Body of pancreas (tissue), 4 donors: ENCODE data around the gene ERCC1. TPM values are rescaled to one million over a fixed set of nuclear protein-coding genes. Genes with fewer than 3 reads are reported as not detected.

Experiments
- ATAC-seq: fragments of 150-250 bp; one replicate; pipeline ENCODE4 v1.9.1; 2016
- DNase-seq, 4 donors: peaks; one replicate each; pipeline ENCODE4 v3.0.0-alpha.2; 2019
- H3K27ac ChIP-seq, 4 donors: fragments of 200-600 bp; sonication (generic); 1 replicate in 3 of 4; 2 replicates in 1 of 4; pipeline versions ENCODE4 v1.5.1 to v1.6.1; 2016 to 2019; ENCODE audit warnings: mild to moderate bottlenecking in 1 of 4, mixed read lengths in 1 of 4, moderate library complexity in 1 of 4
- H3K27me3 ChIP-seq, 2 donors: fragments of 200-600 bp; sonication (generic); one replicate each; pipeline ENCODE4 v1.6.0; 2016; ENCODE audit warnings: mild to moderate bottlenecking in 1 of 2
- H3K36me3 ChIP-seq, 2 donors: fragments of 200-600 bp; sonication (generic); replicated peaks in 1 of 2; 2 replicates each; pipeline ENCODE4 v1.5.1; 2016; ENCODE audit warnings: low read depth in 2 of 2; ENCODE audit not compliant: insufficient read depth in 1 of 2
- H3K4me1 ChIP-seq: fragments of 200-600 bp; sonication (generic); one replicate; pipeline ENCODE4 v1.6.0; 2016
- H3K4me3 ChIP-seq, 2 donors: fragments of 200-600 bp; sonication (generic); 1 replicate in 1 of 2; 2 replicates in 1 of 2; pipeline ENCODE4 v1.5.1; 2016 to 2019
- H3K9me3 ChIP-seq, 3 donors: fragments of 200-600 bp; sonication (generic); 1 replicate in 2 of 3; 2 replicates in 1 of 3; pipeline ENCODE4 v1.5.1; 2016
- POLR2A ChIP-seq, 3 donors: fragments of 450-650 bp; IDR thresholded peaks; one replicate each; pipeline ENCODE4 v1.6.1; 2016; ENCODE audit warnings: antibody characterized with exemption in 3 of 3, mild to moderate bottlenecking in 2 of 3
- WGBS, 2 donors: methylation state at CpG; one replicate each; pipeline ENCODE4 v1.1.5; 2017; 5-methylcytosine and 5-hydroxymethylcytosine counted together
- intact Hi-C: fragments of 100-400 bp; cut with DNase I; formaldehyde crosslinking; loops from one replicate; pipeline ENCODE4 v1.15.1; 2023
- total RNA-seq, 2 donors: library from RNA; depleted of rRNA; stranded (reverse); fragments of >200 nt; gene quantifications; one replicate each; pipeline ENCODE4 v1.1.0, GENCODE V29; 2016
- TF ChIP-seq, protein P1 (sequence below), 7 experiments: fragments of 450-650 bp in 4 of 7; fragments of 200-600 bp in 3 of 7; sonication (generic) in 3 of 7; IDR thresholded peaks; one replicate each; pipeline ENCODE4 v1.5.1; 2016 to 2019; ENCODE audit warnings: antibody characterized with exemption in 7 of 7

Gene ERCC1
- total RNA-seq, 2 donors from 2014 or later, result 91.3 to 97.9 TPM

GRCh38 chr19:45428384-45429231 is 4.9 kb upstream of the ERCC1 start:
- Histone ChIP-seq H3K27me3 (no peaks in the 10 kb centered on the region), H3K4me1 (peaks cover 28% of the 10 kb centered on the region), H3K9me3 (no peaks in the 10 kb centered on the region), H3K36me3 (no peaks in the 10 kb centered on the region), H3K27ac (peak overlapping the region in 2 of 4 donors; percentile 3 to 44), H3K4me3 (peak overlapping the region; percentile 22 to 61)
- TF ChIP-seq POLR2A (IDR thresholded peaks at IDR 0.05), result no peak
- TF ChIP-seq, protein P1, sequence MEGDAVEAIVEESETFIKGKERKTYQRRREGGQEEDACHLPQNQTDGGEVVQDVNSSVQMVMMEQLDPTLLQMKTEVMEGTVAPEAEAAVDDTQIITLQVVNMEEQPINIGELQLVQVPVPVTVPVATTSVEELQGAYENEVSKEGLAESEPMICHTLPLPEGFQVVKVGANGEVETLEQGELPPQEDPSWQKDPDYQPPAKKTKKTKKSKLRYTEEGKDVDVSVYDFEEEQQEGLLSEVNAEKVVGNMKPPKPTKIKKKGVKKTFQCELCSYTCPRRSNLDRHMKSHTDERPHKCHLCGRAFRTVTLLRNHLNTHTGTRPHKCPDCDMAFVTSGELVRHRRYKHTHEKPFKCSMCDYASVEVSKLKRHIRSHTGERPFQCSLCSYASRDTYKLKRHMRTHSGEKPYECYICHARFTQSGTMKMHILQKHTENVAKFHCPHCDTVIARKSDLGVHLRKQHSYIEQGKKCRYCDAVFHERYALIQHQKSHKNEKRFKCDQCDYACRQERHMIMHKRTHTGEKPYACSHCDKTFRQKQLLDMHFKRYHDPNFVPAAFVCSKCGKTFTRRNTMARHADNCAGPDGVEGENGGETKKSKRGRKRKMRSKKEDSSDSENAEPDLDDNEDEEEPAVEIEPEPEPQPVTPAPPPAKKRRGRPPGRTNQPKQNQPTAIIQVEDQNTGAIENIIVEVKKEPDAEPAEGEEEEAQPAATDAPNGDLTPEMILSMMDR (IDR thresholded peaks at IDR 0.05), result peak in 5 of 7 experiments; percentile 16 to 37 (median 26)
- intact Hi-C loops, result no loop called here
- 3% methylated on average over 20 to 69 of the region's 73 CpGs for WGBS, 2 donors
- ATAC-seq (peak; percentile 2), DNase-seq (peak in 2 of 4 donors; percentile 35 to 42)

GRCh38 chr19:45424191-45425058 is 708 bp upstream of the ERCC1 start:
- H3K27ac ChIP-seq, result peak overlapping the region; percentile 84 to 97 (median 90)
- TF ChIP-seq, protein P1 (IDR thresholded peaks at IDR 0.05), result no peak
- TF ChIP-seq POLR2A (IDR thresholded peaks at IDR 0.05), result no peak
- intact Hi-C loops, result no loop called here
- WGBS, 2 donors, result 4 to 6% methylated on average over 18 to 24 of the region's 24 CpGs
- H3K27me3 ChIP-seq, result no peaks in the 10 kb centered on the region
- H3K4me1 ChIP-seq, result peaks cover 38% of the 10 kb centered on the region
- ATAC-seq (peak; percentile 49), DNase-seq (peak; percentile 57 to 81 (median 72))
- no peaks in the 10 kb centered on the region for H3K36me3 ChIP-seq
- no peak overlapping the region for H3K4me3 ChIP-seq
- H3K9me3 ChIP-seq, result no peaks in the 10 kb centered on the region

- no peaks in the 10 kb centered on the region for H3K9me3 ChIP-seq
- peak overlapping the region; percentile 84 to 97 (median 90) for H3K27ac ChIP-seq
- 9 to 22% methylated on average over 12 to 20 of the region's 20 CpGs for WGBS, 2 donors
- TF ChIP-seq POLR2A (IDR thresholded peaks at IDR 0.05), result no peak
- TF ChIP-seq, protein P1 (IDR thresholded peaks at IDR 0.05), result no peak
- peak overlapping the region; percentile 12 to 29 for H3K4me3 ChIP-seq
- peaks cover 26% of the 10 kb centered on the region for H3K4me1 ChIP-seq
- DNase-seq, result no peak
- intact Hi-C loops, result no loop called here
- no peak for ATAC-seq
- H3K36me3 ChIP-seq, result no peaks in the 10 kb centered on the region
- no peaks in the 10 kb centered on the region for H3K27me3 ChIP-seq
Observed at GRCh38 chr19:45423033-45423588, 606 bp downstream of the ERCC1 start.

GRCh38 chr19:45421947-45422498 is 1.7 kb downstream of the ERCC1 start:
- Histone ChIP-seq H3K4me3 (no peak overlapping the region), H3K36me3 (no peaks in the 10 kb centered on the region), H3K4me1 (peaks cover 26% of the 10 kb centered on the region), H3K27ac (no peak overlapping the region), H3K9me3 (no peaks in the 10 kb centered on the region), H3K27me3 (no peaks in the 10 kb centered on the region)
- ATAC-seq (no peak), DNase-seq (no peak)
- TF ChIP-seq, protein P1 (IDR thresholded peaks at IDR 0.05), result no peak
- no peak for TF ChIP-seq POLR2A (IDR thresholded peaks at IDR 0.05)
- WGBS, 2 donors, result 73 to 76% methylated on average over 6 of the region's 6 CpGs
- intact Hi-C loops, result no loop called here
